Left ventricle myocardium superior (tissue), 1 donor: ENCODE results near the gene AGFG2. TPM values are rescaled to one million over a fixed set of nuclear protein-coding genes. Genes with fewer than 3 reads are reported as not detected.
A peak's percentile ranks its signal among the peaks of the same experiment; 100 is the strongest.
"Not testable (repeated sequence)": the region's sequence is repeated elsewhere in the genome, so short reads cannot be mapped to it uniquely, and the experiment has no call there.

Experiments
- ATAC-seq: fragments of 200-7000 bp; cut with Tn5 transposase; one replicate; pipeline ENCODE4 v1.9.1; 2020; ENCODE audit warnings: mild to moderate bottlenecking, moderate library complexity
- DNase-seq: peaks from one replicate; pipeline ENCODE4 v3.0.0-alpha.2; 2020
- intact Hi-C: fragments of 100-400 bp; cut with micrococcal nuclease; formaldehyde crosslinking; loops from one replicate; pipeline ENCODE4 v1.11.0; 2022
- total RNA-seq: library from RNA; stranded (reverse); fragmentation: NEBNext Ultra II Directional; extraction: Animal tissue kit (Norgen Biotek cat#: 25700); gene quantifications from one replicate; pipeline ENCODE4 v1.2.1, GENCODE V29; 2021
- donor health status: DM: no; HTN: yes; CAD: no; lungs with severe emphysema.

AGFG2 gene
- total RNA-seq, 1 donor from 2014 or later: 24.7 TPM

DNA sequence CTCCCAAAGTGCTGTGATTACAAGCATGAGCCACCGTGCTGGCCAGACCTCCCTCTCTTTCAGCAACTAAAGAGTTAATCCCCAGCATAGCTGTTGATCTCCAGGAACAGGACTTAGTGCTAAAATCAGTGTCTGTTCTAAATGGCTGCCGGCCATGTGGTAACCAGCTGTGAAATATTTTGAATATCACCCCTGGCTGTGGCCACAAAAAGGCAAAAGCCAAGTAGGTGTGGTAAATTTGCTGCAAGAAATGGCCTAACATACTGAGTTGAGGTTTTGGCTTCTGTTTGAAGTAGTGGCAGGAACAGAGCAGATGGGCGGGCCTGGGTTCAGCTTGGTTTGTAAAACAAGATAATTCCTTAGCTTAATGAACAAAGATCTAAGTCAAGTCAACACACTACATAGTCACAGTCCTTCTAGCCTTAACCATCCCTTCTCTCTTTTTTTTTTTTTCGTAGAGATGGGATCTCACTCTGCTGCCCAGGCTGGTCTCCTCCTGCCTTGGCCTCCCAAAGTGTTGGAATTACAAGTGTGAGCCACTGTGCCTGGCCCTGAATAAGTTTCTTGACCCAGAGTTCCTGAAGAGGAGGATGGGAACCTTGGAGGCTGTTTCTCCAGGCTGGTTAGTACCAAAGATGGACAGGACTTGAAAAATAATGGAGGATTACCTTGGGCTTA is 22.7 kb upstream of the AGFG2 start:
- intact Hi-C loops: no loop called here
- peak; percentile 93 for ATAC-seq
- peak; percentile 53 for DNase-seq

DNA sequence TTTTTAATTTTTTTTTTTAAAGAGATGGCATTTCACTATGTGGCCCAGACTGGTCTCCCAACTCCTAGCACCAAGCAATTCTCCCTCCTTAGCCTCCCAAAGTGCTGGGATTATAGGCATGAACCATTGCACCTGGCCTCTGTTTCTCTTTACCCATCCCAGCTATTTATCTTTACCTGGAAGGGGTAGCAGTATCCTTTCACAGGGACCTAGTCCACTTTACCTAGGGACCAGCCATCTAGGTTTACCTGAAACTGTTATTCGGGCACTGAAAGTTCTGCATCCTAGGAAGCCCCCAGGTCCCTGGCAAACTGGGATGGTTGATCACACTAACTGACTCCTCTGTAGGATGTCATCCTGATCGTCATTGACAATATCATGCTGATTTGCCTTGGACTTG is 21.7 kb upstream of the AGFG2 start:
- DNase-seq: no peak
- ATAC-seq: no peak
- intact Hi-C loops: no loop called here

DNA sequence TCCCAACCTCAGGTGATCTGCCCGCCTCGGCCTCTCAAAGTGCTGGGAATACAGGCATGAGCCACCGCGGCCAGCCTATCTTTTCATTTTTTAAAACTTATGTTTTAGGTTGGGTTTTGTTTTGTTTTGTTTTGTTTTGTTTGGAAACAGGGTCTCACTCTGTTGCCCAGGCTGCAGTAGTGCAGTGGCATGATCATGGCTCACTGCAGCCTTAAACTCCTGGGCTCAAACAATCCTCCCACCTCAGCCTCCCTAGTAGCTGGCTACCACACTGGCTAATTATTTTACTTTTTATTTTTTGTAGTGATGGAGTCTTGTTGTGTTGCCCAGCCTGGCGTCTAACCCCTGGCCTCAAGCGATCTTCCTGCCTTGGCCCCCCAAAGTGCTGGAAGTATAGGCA is 19.4 kb upstream of the AGFG2 start:
- intact Hi-C loops: no loop called here
- DNase-seq: no peak
- no peak for ATAC-seq

DNA sequence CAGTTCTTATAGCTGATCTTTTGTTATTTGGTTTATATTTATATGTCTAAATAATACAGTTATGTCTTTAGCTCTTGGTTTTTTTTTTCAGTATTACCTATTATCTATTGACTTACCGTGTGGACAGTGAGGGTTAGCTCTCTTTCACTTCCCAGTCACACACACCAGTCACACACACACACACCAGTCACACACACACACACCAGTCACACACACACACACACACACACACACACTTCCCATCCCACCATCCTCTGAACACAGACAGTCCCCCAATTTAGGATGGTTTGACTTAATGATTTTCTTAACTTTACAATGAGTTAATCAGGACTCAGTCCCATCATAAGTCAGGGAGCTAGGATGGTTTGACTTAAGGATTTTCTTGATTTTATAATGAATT is 18.9 kb upstream of the AGFG2 start:
- no peak for DNase-seq
- intact Hi-C loops: no loop called here

DNA sequence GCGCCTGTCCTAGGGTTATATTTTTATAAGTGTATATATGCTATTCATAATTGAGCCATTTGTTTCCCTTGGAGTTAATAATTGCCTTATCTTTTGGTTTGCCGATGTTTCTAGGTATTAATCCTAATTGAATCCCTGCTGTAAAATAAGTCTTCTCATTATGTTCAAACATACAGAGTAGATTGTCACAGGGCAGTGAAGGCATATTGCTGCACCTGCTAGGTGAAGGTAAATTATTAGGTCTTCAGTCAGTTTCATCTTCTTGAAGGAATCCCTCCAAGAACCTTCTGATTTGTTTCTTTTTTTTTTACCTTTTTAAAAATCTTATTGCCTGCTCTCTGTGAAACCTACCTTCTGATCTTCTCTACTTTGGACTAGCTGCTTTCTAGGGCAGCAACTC is 17.9 kb upstream of the AGFG2 start:
- ATAC-seq: no peak
- DNase-seq: no peak
- intact Hi-C loops: no loop called here

More for the DNA sequence above, 18.9 kb upstream of the AGFG2 start:
- no peak for ATAC-seq

DNA sequence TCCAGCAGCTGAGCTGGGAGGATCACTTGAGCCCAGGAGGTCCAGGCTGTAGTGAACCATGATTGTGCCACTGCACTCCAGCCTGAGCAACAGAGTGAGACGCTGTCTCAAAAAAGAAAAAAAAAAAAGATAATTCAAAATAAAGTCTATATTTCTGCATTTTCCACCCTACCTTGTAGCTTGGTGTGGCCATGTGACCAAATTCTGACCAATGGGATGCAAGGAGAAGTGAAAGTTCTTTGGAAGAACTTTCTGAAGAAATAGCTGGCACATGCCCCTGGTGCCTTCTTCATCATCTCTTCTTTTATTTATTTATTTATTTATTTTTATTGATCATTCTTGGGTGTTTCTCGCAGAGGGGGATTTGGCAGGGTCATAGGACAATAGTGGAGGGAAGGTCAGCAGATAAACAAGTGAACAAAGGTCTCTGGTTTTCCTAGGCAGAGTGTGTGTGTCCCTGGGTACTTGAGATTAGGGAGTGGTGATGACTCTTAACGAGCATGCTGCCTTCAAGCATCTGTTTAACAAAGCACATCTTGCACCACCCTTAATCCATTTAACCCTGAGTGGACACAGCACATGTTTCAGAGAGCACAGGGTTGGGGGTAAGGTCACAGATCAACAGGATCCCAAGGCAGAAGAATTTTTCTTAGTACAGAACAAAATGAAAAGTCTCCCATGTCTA is 17.0 kb upstream of the AGFG2 start:
- intact Hi-C loops, ATAC-seq, DNase-seq: not testable (repeated sequence)

DNA sequence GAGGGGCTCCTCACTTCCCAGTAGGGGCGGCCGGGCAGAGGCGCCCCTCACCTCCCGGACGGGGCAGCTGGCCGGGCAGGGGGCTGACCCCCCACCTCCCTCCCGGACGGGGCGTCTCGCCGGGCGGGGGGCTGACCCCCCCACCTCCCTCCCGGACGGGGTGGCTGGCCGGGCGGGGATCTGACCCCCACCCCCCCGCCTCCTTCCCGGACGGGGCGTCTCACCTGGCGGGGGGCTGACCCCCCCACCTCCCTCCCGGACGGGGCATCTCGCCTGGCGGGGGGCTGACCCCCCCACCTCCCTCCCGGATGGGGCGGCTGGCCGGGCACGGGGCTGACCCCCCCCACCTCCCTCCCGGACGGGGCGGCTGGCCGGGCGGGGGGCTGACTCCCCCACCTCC is 15.8 kb upstream of the AGFG2 start:
- DNase-seq, intact Hi-C loops, ATAC-seq: not testable (repeated sequence)

DNA sequence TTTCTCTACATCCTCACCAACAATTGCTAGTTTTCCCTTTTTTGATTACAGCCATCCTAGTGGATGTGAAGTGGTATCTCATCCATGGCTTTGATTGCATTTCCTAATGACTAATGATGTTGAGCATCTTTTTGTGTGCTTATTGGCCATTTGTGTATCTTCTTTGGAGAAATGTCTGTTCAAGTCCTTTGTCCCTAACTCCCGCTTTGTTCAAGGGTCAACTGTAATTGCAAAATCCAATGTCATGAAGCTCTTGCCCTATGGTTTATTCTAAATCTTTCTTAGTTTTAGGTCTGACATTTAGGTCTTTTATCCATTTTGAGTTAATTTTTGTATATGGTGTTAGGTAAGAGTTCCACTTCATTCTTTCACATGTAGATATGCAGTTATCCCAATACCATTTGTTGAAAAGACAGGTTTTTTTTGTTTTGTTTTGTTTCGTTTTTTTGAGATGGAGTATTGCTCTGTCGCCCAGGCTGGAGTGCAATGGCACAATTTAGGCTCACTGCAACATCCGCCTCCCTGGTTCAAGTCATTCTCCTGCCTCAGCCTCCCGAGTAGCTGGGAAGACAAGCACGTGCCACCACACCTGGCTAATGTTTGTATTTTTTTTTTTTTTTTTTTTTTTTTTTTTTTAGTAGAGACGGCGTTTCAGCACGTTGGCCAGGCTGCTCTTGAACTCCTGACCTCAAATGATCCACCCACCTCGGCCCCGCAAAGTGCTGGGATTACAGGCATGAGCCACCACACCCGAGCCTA is 10.7 kb upstream of the AGFG2 start:
- DNase-seq, ATAC-seq, intact Hi-C loops: not testable (repeated sequence)

DNA sequence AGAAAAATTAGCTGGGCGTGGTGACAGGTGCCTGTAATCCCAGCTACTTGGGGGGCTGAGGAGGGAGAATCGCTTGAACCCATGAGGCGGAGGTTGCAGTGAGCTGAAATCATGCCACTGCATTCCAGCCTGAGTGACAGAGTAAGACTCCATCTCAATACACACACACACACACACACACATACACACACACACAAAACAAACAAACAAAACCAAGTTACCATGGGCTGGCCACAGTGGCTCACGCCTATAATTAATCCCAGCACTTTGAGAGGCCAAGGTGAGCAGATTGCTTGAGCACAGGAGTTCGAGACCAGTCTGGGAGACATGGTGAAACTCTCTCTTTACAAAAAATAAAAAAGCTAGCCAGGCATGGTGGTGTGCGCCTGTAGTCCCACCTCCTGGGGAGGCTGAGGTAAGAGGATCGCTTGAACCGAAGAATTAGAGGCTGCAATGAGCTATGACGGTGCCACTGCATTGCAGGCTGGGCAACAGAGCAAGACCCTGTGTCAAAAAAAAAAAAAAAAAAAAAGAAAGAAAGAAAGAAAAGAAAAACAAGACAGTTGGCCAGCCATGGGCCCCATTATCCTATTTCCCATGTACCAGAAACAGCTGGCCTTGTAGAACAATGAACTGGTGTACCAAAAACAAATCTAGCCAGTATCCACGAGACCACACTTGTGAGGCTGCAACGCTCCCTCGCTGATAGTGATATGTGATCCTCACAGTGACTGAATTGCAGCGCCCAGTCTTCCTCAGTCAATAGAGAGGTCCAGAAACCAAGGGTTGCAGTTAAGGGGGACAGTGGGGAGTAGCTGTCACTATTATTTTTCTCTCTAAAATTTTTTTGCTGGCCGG is 6.6 kb upstream of the AGFG2 start:
- ATAC-seq: no peak
- no peak for DNase-seq
- intact Hi-C loops: no loop called here

DNA sequence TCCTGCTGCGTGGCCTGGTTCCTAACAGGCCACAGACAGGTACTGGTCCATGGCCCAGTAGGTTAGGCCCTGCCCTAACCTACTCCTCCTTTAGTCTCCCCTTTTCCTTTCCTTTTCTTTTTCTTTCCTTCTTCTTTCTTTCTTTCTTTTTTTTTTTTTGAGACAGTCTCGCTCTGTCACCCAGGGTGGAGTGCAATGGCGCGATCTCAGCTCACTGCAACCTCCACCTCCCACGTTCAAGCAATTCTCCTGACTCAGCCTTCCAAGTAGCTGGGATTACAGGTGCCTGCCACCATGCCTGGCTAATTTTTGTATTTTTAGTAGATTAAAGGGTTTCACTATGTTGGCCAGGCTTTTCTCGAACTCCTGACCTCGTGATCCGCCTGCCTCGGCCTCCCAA is 3.0 kb upstream of the AGFG2 start:
- DNase-seq, ATAC-seq, intact Hi-C loops: not testable (repeated sequence)

DNA sequence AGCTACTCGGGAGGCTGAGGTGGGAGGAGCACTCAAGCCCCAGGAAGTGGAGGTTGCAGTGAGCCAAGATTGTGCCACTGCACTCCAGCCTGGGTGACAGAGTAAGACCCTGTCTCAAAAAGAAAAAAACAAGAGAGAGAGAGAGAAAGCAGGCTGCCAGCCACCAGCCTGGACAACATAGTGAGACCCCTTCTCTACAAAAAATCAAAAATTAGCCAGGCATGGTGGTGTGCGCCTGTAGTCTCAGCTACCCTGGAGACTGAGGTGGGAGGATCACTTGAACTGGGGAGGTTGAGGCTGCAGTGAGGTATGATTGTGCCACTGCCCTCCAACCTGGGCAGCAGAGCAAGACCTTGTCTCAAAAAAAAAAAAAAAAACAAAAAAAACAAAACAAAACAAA is 2.3 kb upstream of the AGFG2 start:
- DNase-seq, intact Hi-C loops, ATAC-seq: not testable (repeated sequence)

DNA sequence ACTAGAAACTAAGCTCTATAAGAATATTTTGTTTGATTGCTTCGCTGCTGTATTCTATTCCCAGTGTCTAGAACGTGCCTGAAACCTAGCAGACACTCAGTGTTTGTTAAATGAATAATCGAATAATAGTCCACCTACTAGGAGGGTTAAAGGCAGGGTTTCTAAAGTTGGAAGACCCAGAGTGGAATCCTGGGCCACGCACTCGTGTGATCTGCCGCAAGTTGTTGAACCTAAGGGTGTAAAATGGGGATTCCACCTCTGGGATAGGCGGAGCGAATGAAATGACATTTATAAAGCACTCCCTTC is 702 bp upstream of the AGFG2 start:
- ATAC-seq: no peak
- intact Hi-C loops: no loop called here

DNA sequence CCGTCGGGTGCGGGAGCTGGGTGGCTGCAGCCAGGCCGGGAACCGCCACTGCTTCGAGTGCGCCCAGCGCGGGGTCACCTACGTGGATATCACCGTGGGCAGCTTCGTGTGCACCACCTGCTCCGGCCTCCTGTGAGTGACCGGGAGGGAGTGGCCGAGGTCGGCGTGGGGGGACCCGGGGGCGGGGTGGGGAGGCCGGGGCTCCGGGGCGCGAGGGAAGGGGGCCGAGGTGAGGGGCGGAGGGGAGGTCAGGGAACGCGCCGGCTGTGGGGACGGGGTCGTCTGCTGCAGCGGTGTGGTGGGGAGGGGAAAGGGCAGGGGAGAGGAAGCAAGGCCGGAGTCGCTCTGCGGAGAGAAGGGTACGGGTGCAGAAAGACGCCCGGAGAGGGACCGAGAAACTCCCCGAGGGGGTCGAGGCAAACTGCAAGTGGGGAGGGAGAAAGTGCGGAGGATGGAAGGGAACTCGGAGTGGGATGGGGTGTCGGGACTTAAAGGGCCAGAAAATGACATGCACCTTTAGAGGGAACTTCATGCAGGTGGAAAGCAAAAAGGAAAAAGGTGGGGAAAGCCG is 518 bp downstream of the AGFG2 start:
- intact Hi-C loops: no loop called here
- ATAC-seq: no peak
- no peak for DNase-seq

More for the DNA sequence above, 702 bp upstream of the AGFG2 start:
- no peak for DNase-seq

DNA sequence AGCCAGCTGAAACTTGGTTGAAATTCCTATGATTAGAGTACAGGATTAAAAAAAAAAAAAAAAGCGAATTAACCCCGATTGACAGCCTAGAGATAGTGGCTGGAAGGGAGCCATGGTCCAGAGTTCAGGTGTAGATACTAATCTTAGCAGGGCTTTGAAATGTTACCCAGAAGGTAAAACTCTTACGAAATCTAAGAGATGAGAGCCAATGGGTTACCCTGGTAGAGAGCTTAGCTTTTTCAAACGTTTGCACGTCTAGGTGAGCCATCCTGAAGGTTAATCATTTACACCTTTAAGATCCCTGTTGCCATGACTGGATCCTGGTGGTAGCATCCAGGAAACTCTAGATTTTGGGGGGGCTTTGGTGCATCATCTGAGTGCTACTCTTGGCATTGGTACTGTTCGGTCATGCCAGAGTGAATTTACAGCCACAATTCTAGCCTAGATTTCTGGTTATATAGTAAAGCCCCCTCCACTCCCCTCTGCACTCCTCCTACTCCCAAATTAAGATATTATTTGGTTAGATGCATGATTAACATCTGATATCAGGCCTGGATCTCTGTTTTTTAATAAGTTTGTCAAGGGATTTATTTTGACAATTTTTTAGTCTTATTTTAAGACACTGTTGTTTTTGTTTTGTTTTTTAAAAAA is 1.2 kb downstream of the AGFG2 start:
- DNase-seq: no peak
- ATAC-seq: no peak
- intact Hi-C loops: no loop called here

DNA sequence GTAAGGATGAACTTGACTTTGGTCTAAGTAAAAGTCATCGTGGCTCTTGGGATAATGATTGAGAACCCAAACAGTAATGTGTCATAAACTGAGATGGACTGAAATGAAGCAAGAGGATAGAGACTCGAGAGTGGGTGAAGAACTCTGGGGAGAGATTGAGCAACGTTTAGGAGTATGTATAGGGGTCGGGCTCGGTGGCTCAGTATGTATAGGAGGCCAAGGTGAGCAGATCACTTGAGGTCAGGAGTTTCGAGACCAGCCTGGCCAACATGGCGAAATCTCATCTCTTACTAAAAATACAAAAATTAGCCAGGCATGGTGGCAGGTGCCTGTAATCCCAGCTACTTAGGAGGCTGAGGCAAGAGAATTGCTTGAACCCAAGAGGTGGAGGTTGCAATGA is 2.3 kb downstream of the AGFG2 start:
- intact Hi-C loops, DNase-seq, ATAC-seq: not testable (repeated sequence)

DNA sequence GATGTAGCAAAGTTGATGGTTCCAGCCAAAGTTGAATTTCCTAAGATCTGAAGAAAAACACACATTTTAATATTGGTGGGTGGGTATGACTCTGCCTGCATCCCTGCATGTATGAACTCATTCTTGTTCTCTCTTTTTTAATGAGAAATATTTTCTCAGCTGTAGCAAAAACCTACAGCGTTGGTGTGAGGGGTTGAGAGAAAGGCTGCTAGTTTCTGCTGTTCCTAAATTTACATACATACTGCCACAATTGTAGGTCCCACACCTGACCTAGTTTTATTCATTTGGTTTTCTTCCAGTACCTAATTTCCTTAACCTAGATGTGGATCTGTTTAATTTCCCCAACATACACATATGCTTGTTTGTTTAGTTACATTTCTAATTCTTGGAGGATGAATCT is 4.6 kb downstream of the AGFG2 start:
- no peak for ATAC-seq
- intact Hi-C loops: no loop called here
- DNase-seq: no peak

DNA sequence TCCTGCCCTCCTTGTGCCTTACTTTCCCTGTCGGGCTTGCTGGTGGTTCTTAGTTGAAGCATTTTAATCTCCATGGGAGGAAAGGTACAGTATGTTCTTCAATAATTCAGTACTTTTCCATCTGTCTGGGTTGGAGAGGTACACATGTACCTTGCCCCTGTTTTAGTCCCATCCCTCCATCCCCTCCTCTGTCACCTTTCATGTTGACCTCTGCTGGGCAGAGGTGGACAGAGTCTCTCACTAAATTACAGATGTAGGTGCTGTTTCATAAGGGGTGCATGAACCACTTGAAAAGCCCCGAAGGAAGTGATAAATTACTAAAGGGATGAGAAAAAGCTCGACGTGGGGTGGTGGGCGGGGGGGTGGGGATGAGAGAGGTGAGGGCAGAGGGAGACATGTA is 5.4 kb downstream of the AGFG2 start:
- intact Hi-C loops: no loop called here
- no peak for ATAC-seq
- DNase-seq: no peak

DNA sequence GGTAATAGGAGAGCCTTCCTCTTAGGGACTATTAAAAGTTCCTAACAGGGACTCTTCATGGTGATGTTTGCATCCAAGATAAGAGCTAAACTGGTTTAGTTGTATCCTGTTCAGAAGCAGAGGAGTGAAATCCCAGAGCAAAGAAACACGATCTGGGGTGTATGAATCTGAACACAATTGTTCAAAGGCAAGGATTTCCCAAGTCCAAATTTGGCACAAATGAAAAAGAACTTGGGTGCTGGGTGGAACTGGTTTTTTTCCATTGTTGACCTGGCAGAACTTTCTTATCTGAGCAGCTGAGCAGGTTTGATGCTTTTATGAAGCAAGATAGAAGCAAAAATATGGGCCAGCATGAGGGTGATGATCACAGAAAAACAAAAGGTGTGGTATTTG is 6.0 kb downstream of the AGFG2 start:
- intact Hi-C loops: loop anchor here (5.0 kb wide), 1 partner anchor 63 kb away; the partner anchor contains the start of gene NYAP1
- ATAC-seq: peak; percentile 8
- no peak for DNase-seq
